Measurements from ENCODE around the gene HMCN1.

The HMCN1 gene

DNA sequence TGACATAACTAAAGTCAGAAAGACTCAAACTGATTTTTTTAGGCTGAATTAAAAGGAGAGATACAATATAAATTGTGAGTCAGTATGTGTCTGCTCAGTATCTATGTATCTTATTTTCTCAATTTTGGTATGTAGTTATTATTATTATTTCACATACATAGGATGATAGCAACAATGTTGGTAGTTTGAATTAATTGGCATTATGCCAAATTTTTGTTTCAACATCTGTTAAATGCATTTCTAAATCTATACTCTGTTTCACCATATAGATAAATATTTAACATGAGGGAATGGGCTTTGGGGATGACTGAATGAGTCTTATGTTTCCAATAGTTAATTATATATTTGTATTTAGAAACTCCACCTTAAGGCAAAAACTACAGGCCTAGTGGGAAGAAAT is 12.6 kb upstream of the HMCN1 start:
- no peak for TF ChIP-seq ZFX (IDR thresholded peaks at IDR 0.05)
- TF ChIP-seq, protein P1, sequence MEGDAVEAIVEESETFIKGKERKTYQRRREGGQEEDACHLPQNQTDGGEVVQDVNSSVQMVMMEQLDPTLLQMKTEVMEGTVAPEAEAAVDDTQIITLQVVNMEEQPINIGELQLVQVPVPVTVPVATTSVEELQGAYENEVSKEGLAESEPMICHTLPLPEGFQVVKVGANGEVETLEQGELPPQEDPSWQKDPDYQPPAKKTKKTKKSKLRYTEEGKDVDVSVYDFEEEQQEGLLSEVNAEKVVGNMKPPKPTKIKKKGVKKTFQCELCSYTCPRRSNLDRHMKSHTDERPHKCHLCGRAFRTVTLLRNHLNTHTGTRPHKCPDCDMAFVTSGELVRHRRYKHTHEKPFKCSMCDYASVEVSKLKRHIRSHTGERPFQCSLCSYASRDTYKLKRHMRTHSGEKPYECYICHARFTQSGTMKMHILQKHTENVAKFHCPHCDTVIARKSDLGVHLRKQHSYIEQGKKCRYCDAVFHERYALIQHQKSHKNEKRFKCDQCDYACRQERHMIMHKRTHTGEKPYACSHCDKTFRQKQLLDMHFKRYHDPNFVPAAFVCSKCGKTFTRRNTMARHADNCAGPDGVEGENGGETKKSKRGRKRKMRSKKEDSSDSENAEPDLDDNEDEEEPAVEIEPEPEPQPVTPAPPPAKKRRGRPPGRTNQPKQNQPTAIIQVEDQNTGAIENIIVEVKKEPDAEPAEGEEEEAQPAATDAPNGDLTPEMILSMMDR (conservative IDR thresholded peaks at IDR 0.05) = no peak
- no peak overlapping the region for H3K27ac ChIP-seq

DNA sequence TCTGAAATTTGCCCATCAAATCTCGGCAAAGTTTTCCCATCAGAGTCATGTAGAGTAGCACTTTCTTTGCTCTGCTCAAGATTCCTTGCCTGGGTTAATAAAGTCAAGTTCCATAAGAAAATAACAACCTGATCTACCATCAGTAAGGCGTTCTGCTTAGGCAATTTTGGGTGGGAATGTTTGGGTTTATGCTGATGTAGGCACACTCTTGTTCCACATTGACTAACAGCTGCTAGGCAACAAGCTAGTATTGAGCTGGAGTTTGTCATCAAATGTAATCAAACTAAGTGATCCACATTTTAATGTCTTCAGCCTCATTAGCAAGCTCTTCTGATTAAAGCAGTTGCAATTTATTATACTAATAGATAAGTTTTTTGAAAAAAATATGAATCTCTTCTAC is 12.1 kb upstream of the HMCN1 start:
- no peak overlapping the region for H3K27ac ChIP-seq
- TF ChIP-seq, protein P1 (conservative IDR thresholded peaks at IDR 0.05) = no peak
- TF ChIP-seq ZFX (IDR thresholded peaks at IDR 0.05) = no peak

- H3K27ac ChIP-seq = no peak overlapping the region
These were observed 6.5 kb upstream of the HMCN1 start for GRCh38 chr1:185727726-185728125.

GRCh38 chr1:185731446-185731845 is 2.7 kb upstream of the HMCN1 start:
- no peak for TF ChIP-seq ZFX (IDR thresholded peaks at IDR 0.05)
- TF ChIP-seq, protein P1 (conservative IDR thresholded peaks at IDR 0.05) = no peak
- H3K27ac ChIP-seq = no peak overlapping the region

More at GRCh38 chr1:185727726-185728125, 6.5 kb upstream of the HMCN1 start:
- no peak for TF ChIP-seq ZFX (IDR thresholded peaks at IDR 0.05)
- TF ChIP-seq, protein P1 (conservative IDR thresholded peaks at IDR 0.05) = no peak

GRCh38 chr1:185732951-185733350 is 1.2 kb upstream of the HMCN1 start:
- no peak overlapping the region for H3K27ac ChIP-seq
- TF ChIP-seq, protein P1 (conservative IDR thresholded peaks at IDR 0.05) = no peak
- TF ChIP-seq ZFX (IDR thresholded peaks at IDR 0.05) = no peak

DNA sequence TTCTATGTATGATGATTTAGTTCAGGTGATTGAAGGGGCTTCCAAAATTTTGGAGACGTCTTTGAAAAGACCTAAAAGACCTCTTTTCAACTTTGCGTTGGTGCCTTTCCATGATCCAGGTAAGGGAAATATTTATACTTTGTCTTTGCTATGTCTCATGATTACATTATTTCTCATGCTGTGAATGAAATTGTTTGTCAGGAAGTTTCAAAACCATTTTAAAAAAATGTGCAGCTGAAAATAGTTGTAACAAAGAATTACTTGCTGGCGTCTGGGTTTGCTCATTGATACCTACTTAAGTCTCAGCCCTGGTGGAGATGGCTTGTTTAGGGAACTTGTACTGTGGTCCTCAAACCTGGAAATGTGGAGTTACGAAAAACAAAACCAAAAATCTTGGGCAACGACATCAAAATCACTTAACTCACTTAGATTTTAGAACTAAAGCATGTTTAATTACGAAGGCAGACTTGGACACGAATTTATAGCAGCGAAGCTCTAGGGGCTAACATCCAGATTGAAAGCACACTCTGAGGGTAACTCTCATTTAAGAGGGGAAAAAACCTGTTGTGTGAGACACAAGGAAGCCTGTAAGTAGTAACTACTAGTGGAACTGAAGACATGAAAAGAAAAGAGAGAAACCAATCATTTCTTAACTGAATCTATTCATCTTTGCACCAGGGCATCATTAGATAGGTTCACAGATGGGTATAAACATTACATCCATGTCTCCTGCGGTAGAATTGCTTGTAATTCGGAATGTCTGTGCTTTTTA is 924 bp downstream of the HMCN1 start:
- no peak overlapping the region for H3K27ac ChIP-seq
- no peak for TF ChIP-seq ZFX (IDR thresholded peaks at IDR 0.05)
- TF ChIP-seq, protein P1 (conservative IDR thresholded peaks at IDR 0.05) = no peak

DNA sequence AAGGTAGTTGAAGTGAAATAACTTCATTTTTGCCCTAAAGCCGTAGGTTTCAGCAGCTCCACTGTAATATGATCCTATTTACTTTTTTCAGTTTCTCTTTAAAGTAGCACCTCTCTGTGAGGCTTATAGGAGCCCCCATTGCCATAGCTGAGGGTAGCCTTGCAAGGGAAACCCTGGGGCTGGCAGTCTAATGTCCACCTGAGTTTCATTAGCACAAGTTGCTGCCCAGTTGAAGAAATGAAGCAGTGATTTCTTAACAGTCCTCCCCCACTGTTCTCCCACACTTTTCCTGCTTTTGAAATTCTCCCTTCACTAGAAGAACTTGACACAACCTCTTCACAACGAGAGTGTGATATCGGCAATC is 1.5 kb downstream of the HMCN1 start:
- H3K27ac ChIP-seq = no peak overlapping the region
- TF ChIP-seq ZFX (IDR thresholded peaks at IDR 0.05) = no peak
- TF ChIP-seq, protein P1 (conservative IDR thresholded peaks at IDR 0.05) = no peak

Measured in C4-2B (cell line).